Measurements from ENCODE around the gene ATXN1.

Gene ATXN1

DNA sequence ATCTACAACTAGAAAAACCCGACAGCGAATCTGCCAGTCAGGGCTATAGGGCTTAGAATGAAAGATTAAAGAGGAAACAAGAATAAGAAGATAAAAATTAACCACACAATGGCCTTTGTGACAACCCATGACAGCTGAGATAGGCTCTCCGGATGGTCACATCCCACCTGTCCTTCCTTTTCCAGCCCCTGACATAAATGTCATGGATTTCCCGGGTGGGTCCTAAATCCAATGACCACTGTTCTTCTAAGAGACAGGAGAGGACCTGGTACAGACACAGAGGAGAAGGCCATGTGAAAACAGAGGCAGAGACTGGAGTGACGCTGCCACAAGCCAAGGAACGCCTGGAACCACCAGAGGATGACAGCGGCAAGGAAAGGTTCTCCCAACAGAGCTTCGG is 41.8 kb downstream of the ATXN1 start:
- Histone ChIP-seq H2BK15ac (ENCODE audit: low read length) (no peak overlapping the region), H4K91ac (ENCODE audit: low read depth, low read length, poor library complexity) (no peak overlapping the region), H3K14ac (ENCODE audit: low read length) (no peak overlapping the region), H3K4ac (ENCODE audit: low read length) (no peak overlapping the region), H3K4me3 (ENCODE audit: low read length in 2 of 2) (no peak overlapping the region), H3K79me1 (ENCODE audit: low read depth, low read length) (no peaks in the 10 kb centered on the region), H2AK5ac (ENCODE audit: low read depth, low read length) (peak overlapping the region; percentile 65), H2BK5ac (ENCODE audit: low read length) (no peak overlapping the region), H3K36me3 (replicated peaks in 1 of 2; ENCODE audit: control insufficient read depth in 2 of 2, insufficient read depth in 2 of 2, low read length in 2 of 2) (no peaks in the 10 kb centered on the region), H3K9ac (ENCODE audit: low read depth, low read length, poor library complexity) (no peak overlapping the region), H3K23ac (ENCODE audit: low read depth, low read length, poor library complexity) (no peak overlapping the region), H3K27me3 (ENCODE audit: control insufficient read depth in 3 of 3, insufficient read depth in 3 of 3, low read depth in 1 of 3, low read length in 3 of 3) (no peaks in the 10 kb centered on the region), H3K27ac (replicated peaks; ENCODE audit: low read length) (no peak overlapping the region), H4K8ac (ENCODE audit: low read depth, low read length) (no peak overlapping the region), H2BK12ac (ENCODE audit: low read length) (no peak overlapping the region), H3K4me2 (ENCODE audit: insufficient read depth, low read length, poor library complexity, severe bottlenecking) (no peak overlapping the region), H2AFZ (ENCODE audit: low read length) (no peak overlapping the region), H3K9me3 (replicated peaks in 1 of 2; ENCODE audit: control insufficient read depth in 2 of 2, insufficient read depth in 1 of 2, low read depth in 1 of 2, low read length in 2 of 2) (no peaks in the 10 kb centered on the region), H3K4me1 (ENCODE audit: control insufficient read depth in 2 of 2, insufficient read depth in 1 of 2, low read depth in 1 of 2, low read length in 2 of 2) (peaks cover 11 to 31% of the 10 kb centered on the region in 2 donors), H2BK120ac (ENCODE audit: low read depth, low read length) (no peak overlapping the region), H3K18ac (ENCODE audit: low read length) (no peak overlapping the region)
- no CpG with 5 or more reads among the region's 8 CpGs for WGBS, 2 donors (ENCODE audit: extremely low coverage in 2 of 2, insufficient read length in 2 of 2, insufficient replicate concordance in 1 of 2)
- DNase-seq (ENCODE audit: low spot score): no peak

DNA sequence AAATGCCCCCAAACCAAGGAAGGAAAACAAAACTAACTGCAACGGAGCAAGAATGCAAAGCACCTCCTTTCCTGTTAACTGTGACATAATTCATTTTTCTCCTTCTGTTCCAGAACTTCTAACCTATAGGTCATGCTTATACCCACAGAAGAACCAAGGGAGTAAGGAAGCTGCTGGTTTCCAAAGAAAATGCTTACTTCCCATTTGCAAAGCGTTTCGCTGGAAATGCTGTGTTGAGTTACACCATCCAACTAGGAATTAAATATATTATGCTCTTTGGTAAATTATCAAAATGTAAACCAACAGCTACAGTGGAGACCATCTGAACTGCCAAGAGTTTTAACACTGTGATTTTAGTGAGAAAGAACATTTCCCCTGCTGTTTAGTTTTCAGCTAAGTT is 42.9 kb downstream of the ATXN1 start:
- Histone ChIP-seq H3K27me3 (ENCODE audit: control insufficient read depth in 3 of 3, insufficient read depth in 3 of 3, low read depth in 1 of 3, low read length in 3 of 3) (no peaks in the 10 kb centered on the region), H3K79me1 (ENCODE audit: low read depth, low read length) (no peaks in the 10 kb centered on the region), H2BK15ac (ENCODE audit: low read length) (no peak overlapping the region), H3K14ac (ENCODE audit: low read length) (no peak overlapping the region), H3K23ac (ENCODE audit: low read depth, low read length, poor library complexity) (no peak overlapping the region), H2AFZ (ENCODE audit: low read length) (no peak overlapping the region), H3K4me2 (ENCODE audit: insufficient read depth, low read length, poor library complexity, severe bottlenecking) (no peak overlapping the region), H2AK5ac (ENCODE audit: low read depth, low read length) (no peak overlapping the region), H2BK5ac (ENCODE audit: low read length) (no peak overlapping the region), H3K18ac (ENCODE audit: low read length) (no peak overlapping the region), H3K4ac (ENCODE audit: low read length) (no peak overlapping the region), H4K8ac (ENCODE audit: low read depth, low read length) (no peak overlapping the region), H4K91ac (ENCODE audit: low read depth, low read length, poor library complexity) (no peak overlapping the region), H3K9me3 (replicated peaks in 1 of 2; ENCODE audit: control insufficient read depth in 2 of 2, insufficient read depth in 1 of 2, low read depth in 1 of 2, low read length in 2 of 2) (no peaks in the 10 kb centered on the region), H2BK12ac (ENCODE audit: low read length) (no peak overlapping the region), H3K27ac (replicated peaks; ENCODE audit: low read length) (no peak overlapping the region), H3K9ac (ENCODE audit: low read depth, low read length, poor library complexity) (no peak overlapping the region), H2BK120ac (ENCODE audit: low read depth, low read length) (no peak overlapping the region), H3K4me3 (ENCODE audit: low read length in 2 of 2) (no peak overlapping the region), H3K36me3 (replicated peaks in 1 of 2; ENCODE audit: control insufficient read depth in 2 of 2, insufficient read depth in 2 of 2, low read length in 2 of 2) (no peaks in the 10 kb centered on the region), H3K4me1 (ENCODE audit: control insufficient read depth in 2 of 2, insufficient read depth in 1 of 2, low read depth in 1 of 2, low read length in 2 of 2) (peaks cover 11 to 27% of the 10 kb centered on the region in 2 donors)
- no CpG with 5 or more reads among the region's 3 CpGs for WGBS, 2 donors (ENCODE audit: extremely low coverage in 2 of 2, insufficient read length in 2 of 2, insufficient replicate concordance in 1 of 2)
- no peak for DNase-seq (ENCODE audit: low spot score)

DNA sequence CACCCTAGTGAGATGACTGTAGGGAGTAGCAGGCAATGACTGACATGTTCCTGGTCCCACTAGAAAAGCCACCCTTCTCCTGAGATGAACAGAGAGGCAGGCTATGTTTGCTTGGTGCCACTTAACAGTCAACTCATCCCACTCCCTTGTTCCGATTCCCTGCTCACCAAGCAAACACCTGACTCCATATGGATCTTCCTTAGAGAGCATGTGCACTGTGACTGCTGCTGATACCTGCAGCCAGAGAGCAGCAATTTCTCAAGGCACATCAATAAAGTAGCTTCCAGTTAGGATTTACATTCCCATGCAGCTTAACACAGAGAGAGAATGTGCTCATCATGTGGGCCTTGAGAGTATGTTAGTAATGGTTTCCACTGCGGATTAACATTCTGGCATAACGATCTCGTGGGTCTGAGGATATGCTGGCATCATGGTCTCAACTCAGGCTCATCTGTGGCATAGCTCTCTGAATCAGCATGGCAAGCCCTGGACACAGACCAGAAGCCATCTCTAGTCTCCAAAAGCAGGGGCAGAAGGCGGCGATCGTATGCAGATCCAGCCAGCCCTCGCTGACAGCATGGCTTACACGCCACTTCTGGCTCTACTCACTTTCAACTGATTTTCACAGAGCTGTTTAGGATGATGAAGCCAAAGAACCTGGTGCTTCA is 43.9 kb downstream of the ATXN1 start:
- Histone ChIP-seq H4K91ac (ENCODE audit: low read depth, low read length, poor library complexity) (peak overlapping the region; percentile 50), H3K79me1 (ENCODE audit: low read depth, low read length) (no peaks in the 10 kb centered on the region), H2BK15ac (ENCODE audit: low read length) (no peak overlapping the region), H3K36me3 (replicated peaks in 1 of 2; ENCODE audit: control insufficient read depth in 2 of 2, insufficient read depth in 2 of 2, low read length in 2 of 2) (no peaks in the 10 kb centered on the region), H2AFZ (ENCODE audit: low read length) (no peak overlapping the region), H3K9me3 (replicated peaks in 1 of 2; ENCODE audit: control insufficient read depth in 2 of 2, insufficient read depth in 1 of 2, low read depth in 1 of 2, low read length in 2 of 2) (no peaks in the 10 kb centered on the region), H2BK120ac (ENCODE audit: low read depth, low read length) (no peak overlapping the region), H3K23ac (ENCODE audit: low read depth, low read length, poor library complexity) (peak overlapping the region; percentile 46), H2AK5ac (ENCODE audit: low read depth, low read length) (no peak overlapping the region), H4K8ac (ENCODE audit: low read depth, low read length) (no peak overlapping the region), H3K27me3 (ENCODE audit: control insufficient read depth in 3 of 3, insufficient read depth in 3 of 3, low read depth in 1 of 3, low read length in 3 of 3) (no peaks in the 10 kb centered on the region), H3K9ac (ENCODE audit: low read depth, low read length, poor library complexity) (no peak overlapping the region), H2BK5ac (ENCODE audit: low read length) (no peak overlapping the region), H3K27ac (replicated peaks; ENCODE audit: low read length) (no peak overlapping the region), H3K4me3 (ENCODE audit: low read length in 2 of 2) (no peak overlapping the region), H3K4me1 (ENCODE audit: control insufficient read depth in 2 of 2, insufficient read depth in 1 of 2, low read depth in 1 of 2, low read length in 2 of 2) (peaks cover 9 to 26% of the 10 kb centered on the region in 2 donors), H3K4ac (ENCODE audit: low read length) (no peak overlapping the region), H2BK12ac (ENCODE audit: low read length) (no peak overlapping the region), H3K14ac (ENCODE audit: low read length) (peak overlapping the region; percentile 79), H3K18ac (ENCODE audit: low read length) (peak overlapping the region; percentile 33), H3K4me2 (ENCODE audit: insufficient read depth, low read length, poor library complexity, severe bottlenecking) (no peak overlapping the region)
- DNase-seq (ENCODE audit: low spot score): no peak
- no CpG with 5 or more reads among the region's 9 CpGs for WGBS, 2 donors (ENCODE audit: extremely low coverage in 2 of 2, insufficient read length in 2 of 2, insufficient replicate concordance in 1 of 2)

DNA sequence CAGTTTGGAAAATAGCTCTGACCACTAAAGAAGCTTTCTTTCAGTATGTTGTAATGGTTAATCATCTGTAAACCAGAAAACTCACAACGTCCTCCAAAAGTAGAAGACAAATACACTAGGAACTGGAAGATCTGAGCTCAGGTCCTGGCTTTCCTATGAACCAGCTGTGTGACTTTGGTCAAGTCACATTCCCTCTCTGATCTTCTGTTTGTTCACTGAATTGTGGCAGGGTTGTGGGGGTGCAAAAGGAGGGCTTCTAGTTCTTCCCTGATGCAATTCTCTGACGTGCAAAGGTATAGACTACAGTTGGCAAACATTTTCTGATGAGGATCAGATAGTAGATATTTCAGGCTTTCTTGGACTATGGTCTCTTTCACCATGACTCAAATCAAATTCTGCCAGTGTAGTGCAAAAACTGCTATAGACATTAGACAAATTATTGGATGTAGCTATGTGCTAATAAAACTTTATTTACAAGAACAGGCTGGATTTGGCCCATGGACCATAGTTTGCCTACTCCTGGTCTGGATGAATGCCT is 44.9 kb downstream of the ATXN1 start:
- Histone ChIP-seq H3K4me1 (ENCODE audit: control insufficient read depth in 2 of 2, insufficient read depth in 1 of 2, low read depth in 1 of 2, low read length in 2 of 2) (peaks cover 5 to 17% of the 10 kb centered on the region in 2 donors), H3K23ac (ENCODE audit: low read depth, low read length, poor library complexity) (no peak overlapping the region), H3K18ac (ENCODE audit: low read length) (no peak overlapping the region), H3K14ac (ENCODE audit: low read length) (no peak overlapping the region), H3K36me3 (replicated peaks in 1 of 2; ENCODE audit: control insufficient read depth in 2 of 2, insufficient read depth in 2 of 2, low read length in 2 of 2) (no peaks in the 10 kb centered on the region), H2BK15ac (ENCODE audit: low read length) (no peak overlapping the region), H4K91ac (ENCODE audit: low read depth, low read length, poor library complexity) (no peak overlapping the region), H3K27me3 (ENCODE audit: control insufficient read depth in 3 of 3, insufficient read depth in 3 of 3, low read depth in 1 of 3, low read length in 3 of 3) (no peaks in the 10 kb centered on the region), H3K9ac (ENCODE audit: low read depth, low read length, poor library complexity) (no peak overlapping the region), H3K79me1 (ENCODE audit: low read depth, low read length) (no peaks in the 10 kb centered on the region), H3K4ac (ENCODE audit: low read length) (no peak overlapping the region), H3K9me3 (replicated peaks in 1 of 2; ENCODE audit: control insufficient read depth in 2 of 2, insufficient read depth in 1 of 2, low read depth in 1 of 2, low read length in 2 of 2) (no peaks in the 10 kb centered on the region), H4K8ac (ENCODE audit: low read depth, low read length) (no peak overlapping the region), H2AFZ (ENCODE audit: low read length) (no peak overlapping the region), H2BK5ac (ENCODE audit: low read length) (no peak overlapping the region), H3K4me2 (ENCODE audit: insufficient read depth, low read length, poor library complexity, severe bottlenecking) (no peak overlapping the region), H3K27ac (replicated peaks; ENCODE audit: low read length) (no peak overlapping the region), H3K4me3 (ENCODE audit: low read length in 2 of 2) (no peak overlapping the region), H2AK5ac (ENCODE audit: low read depth, low read length) (no peak overlapping the region), H2BK12ac (ENCODE audit: low read length) (no peak overlapping the region), H2BK120ac (ENCODE audit: low read depth, low read length) (no peak overlapping the region)
- no peak for DNase-seq (ENCODE audit: low spot score)
- no CpG with 5 or more reads among the region's 2 CpGs for WGBS, 2 donors (ENCODE audit: extremely low coverage in 2 of 2, insufficient read length in 2 of 2, insufficient replicate concordance in 1 of 2)
